ENCODE measurements around the gene IARS2. TPM values are rescaled to one million over a fixed set of nuclear protein-coding genes. Genes with fewer than 3 reads are reported as not detected.
"Not testable (repeated sequence)": the region's sequence is repeated elsewhere in the genome, so short reads cannot be mapped to it uniquely, and the experiment has no call there.

The IARS2 gene
- total RNA-seq, 1 donor from 2014 or later = 72.8 TPM

DNA sequence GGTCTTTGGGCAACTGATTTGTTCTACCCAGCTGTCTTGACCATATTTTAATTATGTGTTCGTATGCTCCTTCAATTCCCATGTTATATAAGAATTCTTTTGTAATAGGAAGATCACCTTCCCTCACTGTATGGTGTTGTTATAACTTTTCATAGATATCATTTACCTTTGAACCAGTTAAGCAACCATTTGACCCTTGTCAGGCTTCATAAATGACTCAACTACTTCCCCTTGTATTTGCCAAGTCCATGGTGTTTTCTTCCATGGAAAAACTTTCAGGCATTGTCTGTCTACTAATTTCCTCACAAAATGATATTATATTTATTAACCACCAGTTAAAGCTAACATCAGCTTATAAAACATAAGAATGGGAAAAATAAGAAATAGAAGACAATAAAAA lies 9.5 kb upstream of the IARS2 start:
- no peaks in the 10 kb centered on the region for H3K27me3 Mint-ChIP-seq (ENCODE audit: insufficient read depth)
- H3K4me1 Mint-ChIP-seq (ENCODE audit: low read depth) = peaks cover 9% of the 10 kb centered on the region
- no peak overlapping the region for H3K27ac Mint-ChIP-seq
- peaks cover 2% of the 10 kb centered on the region for H3K36me3 Mint-ChIP-seq (ENCODE audit: low read depth)
- H3K4me3 Mint-ChIP-seq = no peak overlapping the region
- DNase-seq (ENCODE audit: low spot score) = no peak
- intact Hi-C loops (cut with micrococcal nuclease) = no loop called here
- no peaks in the 10 kb centered on the region for H3K9me3 Mint-ChIP-seq

DNA sequence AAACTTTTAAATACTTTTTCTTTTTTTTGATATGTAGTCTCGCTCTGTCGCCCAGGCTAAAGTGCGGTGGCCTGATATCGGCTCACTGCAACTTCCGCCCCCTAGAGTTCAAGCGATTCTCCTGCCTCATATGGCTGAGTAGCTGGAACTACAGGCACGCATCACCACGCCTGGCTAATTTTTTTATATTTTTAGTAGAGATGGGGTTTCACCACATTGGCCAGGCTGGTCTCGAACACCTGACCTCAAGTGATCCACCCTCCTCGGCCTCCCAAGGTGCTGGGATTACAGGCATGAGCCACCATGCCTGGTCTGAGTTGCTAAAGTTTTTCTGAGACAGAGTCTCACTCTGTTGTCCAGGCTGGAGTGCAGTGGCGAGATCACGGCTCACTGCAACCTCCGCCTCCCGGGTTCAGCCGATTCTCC lies 7.7 kb upstream of the IARS2 start:
- H3K36me3 Mint-ChIP-seq (ENCODE audit: low read depth); intact Hi-C loops (cut with micrococcal nuclease); H3K4me3 Mint-ChIP-seq; H3K27me3 Mint-ChIP-seq (ENCODE audit: insufficient read depth); H3K27ac Mint-ChIP-seq; H3K9me3 Mint-ChIP-seq; H3K4me1 Mint-ChIP-seq (ENCODE audit: low read depth); DNase-seq (ENCODE audit: low spot score): not testable (repeated sequence)

- intact Hi-C loops (cut with micrococcal nuclease) = loop anchor here (1.0 to 5.0 kb wide), 4 partner anchors 23 to 1803 kb away; partner anchors contain the start of genes EPRS1, RAB3GAP2 and RRP15
- Mint-ChIP-seq H3K4me3 (peak within 1 kb of the TSS; percentile 96), H3K27ac (peak within 1 kb of the TSS; percentile 87), H3K9me3 (no peaks in the 10 kb centered on the region), H3K27me3 (ENCODE audit: insufficient read depth) (no peaks in the 10 kb centered on the region), H3K36me3 (ENCODE audit: low read depth) (peaks cover 2% of the 10 kb centered on the region), H3K4me1 (ENCODE audit: low read depth) (peaks cover 8% of the 10 kb centered on the region)
- DNase-seq (ENCODE audit: low spot score) = peak; percentile 95
Observed at GRCh38 chr1:220089650-220090556, 4.0 kb upstream of the IARS2 start, which contains the start of gene BPNT1. Gene BPNT1, minus strand, starts transcription at chr1:220089788. Its CDS starts 9,942 bp downstream, at chr1:220079846.

GRCh38 chr1:220092694-220093093 lies 1.2 kb upstream of the IARS2 start:
- Mint-ChIP-seq H3K36me3 (ENCODE audit: low read depth) (peaks cover 14% of the 10 kb centered on the region), H3K4me3 (no peak overlapping the region), H3K4me1 (ENCODE audit: low read depth) (peaks cover 19% of the 10 kb centered on the region), H3K27ac (no peak overlapping the region), H3K9me3 (no peaks in the 10 kb centered on the region), H3K27me3 (ENCODE audit: insufficient read depth) (no peaks in the 10 kb centered on the region)
- intact Hi-C loops (cut with micrococcal nuclease) = loop anchor here (1.0 to 5.0 kb wide), 2 partner anchors 180 to 1805 kb away; partner anchors contain the start of genes RAB3GAP2 and RRP15
- DNase-seq (ENCODE audit: low spot score) = no peak

- H3K4me3 Mint-ChIP-seq = no peak overlapping the region
Observed at GRCh38 chr1:220093361-220094015, 444 bp upstream of the IARS2 start.

DNA sequence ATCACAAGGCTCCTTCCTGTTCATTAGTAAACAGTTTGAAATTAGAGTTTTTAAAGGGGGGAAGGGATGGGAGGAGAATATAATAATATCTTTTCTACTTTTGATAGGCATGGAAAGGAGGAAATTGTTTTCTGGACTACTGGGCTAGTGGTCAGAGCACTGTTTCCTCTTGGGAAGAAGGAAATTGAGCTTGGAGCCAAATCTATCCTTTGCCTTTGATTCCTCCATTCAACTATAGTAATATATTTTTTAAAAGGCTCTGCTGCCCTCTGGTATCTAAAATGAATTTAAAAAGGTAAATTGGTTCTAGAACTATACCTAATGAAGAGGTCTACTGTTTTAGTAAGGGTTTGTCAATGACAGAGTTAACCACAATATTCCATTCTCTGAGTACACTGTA lies 5.9 kb downstream of the IARS2 start:
- intact Hi-C loops (cut with micrococcal nuclease) = no loop called here
- Mint-ChIP-seq H3K4me3 (no peak overlapping the region), H3K27me3 (ENCODE audit: insufficient read depth) (no peaks in the 10 kb centered on the region), H3K9me3 (no peaks in the 10 kb centered on the region), H3K27ac (no peak overlapping the region), H3K4me1 (ENCODE audit: low read depth) (peaks cover 17% of the 10 kb centered on the region), H3K36me3 (ENCODE audit: low read depth) (peaks cover 30% of the 10 kb centered on the region)
- DNase-seq (ENCODE audit: low spot score) = no peak

More at GRCh38 chr1:220093361-220094015, 444 bp upstream of the IARS2 start:
- DNase-seq (ENCODE audit: low spot score) = no peak
- H3K36me3 Mint-ChIP-seq (ENCODE audit: low read depth) = peaks cover 17% of the 10 kb centered on the region
- H3K27ac Mint-ChIP-seq = no peak overlapping the region
- no peaks in the 10 kb centered on the region for H3K27me3 Mint-ChIP-seq (ENCODE audit: insufficient read depth)
- intact Hi-C loops (cut with micrococcal nuclease) = loop anchor here (1.0 to 5.0 kb wide), 4 partner anchors 47 to 1806 kb away; partner anchors contain the start of genes EPRS1, RAB3GAP2 and RRP15
- H3K9me3 Mint-ChIP-seq = no peaks in the 10 kb centered on the region
- H3K4me1 Mint-ChIP-seq (ENCODE audit: low read depth) = peaks cover 24% of the 10 kb centered on the region

- not testable (repeated sequence) for H3K27me3 Mint-ChIP-seq (ENCODE audit: insufficient read depth); H3K9me3 Mint-ChIP-seq; H3K4me3 Mint-ChIP-seq; H3K4me1 Mint-ChIP-seq (ENCODE audit: low read depth); H3K27ac Mint-ChIP-seq; DNase-seq (ENCODE audit: low spot score)
- intact Hi-C loops (cut with micrococcal nuclease) = loop anchor here (5.0 kb wide), 1 partner anchor 667 kb away; no protein-coding TSS in a partner anchor
- H3K36me3 Mint-ChIP-seq (ENCODE audit: low read depth) = peaks cover 26% of the 10 kb centered on the region
Observed at GRCh38 chr1:220110473-220110872, 16.5 kb downstream of the IARS2 start.

DNA sequence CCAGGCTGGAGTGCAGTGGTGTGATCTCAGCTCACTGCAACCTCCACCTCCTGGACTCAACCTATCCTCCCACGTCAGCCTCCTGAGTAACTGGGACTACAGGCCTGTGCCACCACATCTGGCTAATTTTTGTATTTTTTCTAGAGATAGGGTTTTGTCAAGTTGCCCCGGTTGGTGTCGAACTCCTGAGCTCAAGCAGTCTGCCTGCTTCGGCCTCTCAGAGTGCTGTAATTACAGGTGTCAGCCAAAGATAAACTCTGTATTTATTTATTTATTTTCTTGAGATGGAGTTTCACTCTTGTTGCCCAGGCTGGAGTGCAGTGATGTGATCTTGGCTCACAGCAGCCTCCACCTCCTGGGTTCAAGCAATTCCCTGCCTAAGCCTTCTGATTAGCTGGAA lies 18.7 kb downstream of the IARS2 start:
- H3K27ac Mint-ChIP-seq, H3K9me3 Mint-ChIP-seq: not testable (repeated sequence)
- peaks cover 20% of the 10 kb centered on the region for H3K36me3 Mint-ChIP-seq (ENCODE audit: low read depth)

GRCh38 chr1:220113136-220113695 lies 19.3 kb downstream of the IARS2 start:
- H3K27ac Mint-ChIP-seq = peak overlapping the region; percentile 55
- intact Hi-C loops (cut with micrococcal nuclease) = loop anchor here (1.0 to 5.0 kb wide), 2 partner anchors 24 to 664 kb away; partner anchors contain the start of gene BPNT1
- no peak overlapping the region for H3K4me3 Mint-ChIP-seq
- no peaks in the 10 kb centered on the region for H3K9me3 Mint-ChIP-seq
- no peak for DNase-seq (ENCODE audit: low spot score)
- peaks cover 4% of the 10 kb centered on the region for H3K4me1 Mint-ChIP-seq (ENCODE audit: low read depth)
- no peaks in the 10 kb centered on the region for H3K27me3 Mint-ChIP-seq (ENCODE audit: insufficient read depth)
- peaks cover 20% of the 10 kb centered on the region for H3K36me3 Mint-ChIP-seq (ENCODE audit: low read depth)

More for the DNA sequence above, 18.7 kb downstream of the IARS2 start:
- intact Hi-C loops (cut with micrococcal nuclease) = loop anchor here (5.0 kb wide), 1 partner anchor 665 kb away; no protein-coding TSS in a partner anchor
- H3K4me3 Mint-ChIP-seq; DNase-seq (ENCODE audit: low spot score); H3K27me3 Mint-ChIP-seq (ENCODE audit: insufficient read depth); H3K4me1 Mint-ChIP-seq (ENCODE audit: low read depth): not testable (repeated sequence)

DNA sequence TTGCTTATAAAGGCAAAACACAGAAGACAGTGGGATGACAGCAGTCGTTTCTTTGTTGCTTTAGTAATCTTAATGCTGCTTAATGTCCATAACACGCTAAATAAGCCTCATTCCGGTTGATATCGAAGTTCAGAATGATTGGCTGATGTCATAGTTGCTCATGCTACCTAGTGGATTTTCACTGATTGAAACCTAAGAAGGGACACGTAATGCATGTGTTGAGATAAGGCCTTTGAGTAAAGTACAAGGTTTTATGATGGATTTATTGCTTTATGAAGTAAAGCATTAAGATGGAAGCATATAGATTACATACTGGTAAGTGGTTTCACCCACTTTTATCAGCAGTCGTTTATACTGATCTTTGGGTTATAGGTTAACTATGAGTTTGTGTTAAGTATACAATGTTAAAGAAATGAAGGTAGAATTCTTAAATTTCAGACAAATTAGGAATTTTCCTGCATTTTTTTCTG lies 25.1 kb downstream of the IARS2 start:
- Mint-ChIP-seq H3K27ac (no peak overlapping the region), H3K9me3 (no peaks in the 10 kb centered on the region), H3K27me3 (ENCODE audit: insufficient read depth) (no peaks in the 10 kb centered on the region), H3K4me3 (no peak overlapping the region), H3K4me1 (ENCODE audit: low read depth) (peaks cover 8% of the 10 kb centered on the region), H3K36me3 (ENCODE audit: low read depth) (peaks cover 9% of the 10 kb centered on the region)
- intact Hi-C loops (cut with micrococcal nuclease) = no loop called here
- no peak for DNase-seq (ENCODE audit: low spot score)

GRCh38 chr1:220121791-220122530 lies 28.0 kb downstream of the IARS2 start:
- Mint-ChIP-seq H3K4me3 (no peak overlapping the region), H3K9me3 (no peaks in the 10 kb centered on the region), H3K36me3 (ENCODE audit: low read depth) (peaks cover 10% of the 10 kb centered on the region), H3K27ac (peak overlapping the region; percentile 29), H3K27me3 (ENCODE audit: insufficient read depth) (no peaks in the 10 kb centered on the region), H3K4me1 (ENCODE audit: low read depth) (peaks cover 17% of the 10 kb centered on the region)
- intact Hi-C loops (cut with micrococcal nuclease) = loop anchor here (5.0 kb wide), 1 partner anchor 130 kb away; no protein-coding TSS in a partner anchor
- DNase-seq (ENCODE audit: low spot score) = no peak

DNA sequence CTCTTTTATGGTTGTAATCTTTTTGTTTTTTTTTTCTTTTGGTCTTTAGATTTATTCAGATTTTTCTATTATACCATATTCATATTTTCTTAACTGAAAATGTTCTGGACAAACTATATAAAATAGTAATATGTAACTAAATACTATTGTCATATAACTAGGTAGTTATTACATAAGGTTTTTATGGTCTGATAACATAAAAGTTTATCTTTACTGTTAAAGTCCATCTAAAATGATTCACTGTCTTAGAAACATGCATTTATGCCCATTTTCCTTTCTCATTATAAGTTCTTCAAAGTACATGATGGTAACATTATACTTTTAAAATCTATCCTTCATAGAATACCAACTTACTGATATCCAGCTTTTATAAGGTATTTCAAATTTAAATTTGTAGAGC lies 29.1 kb downstream of the IARS2 start:
- Mint-ChIP-seq H3K9me3 (no peaks in the 10 kb centered on the region), H3K27me3 (ENCODE audit: insufficient read depth) (no peaks in the 10 kb centered on the region), H3K4me3 (no peak overlapping the region), H3K4me1 (ENCODE audit: low read depth) (peaks cover 17% of the 10 kb centered on the region), H3K27ac (no peak overlapping the region), H3K36me3 (ENCODE audit: low read depth) (peaks cover 13% of the 10 kb centered on the region)
- no peak for DNase-seq (ENCODE audit: low spot score)
- intact Hi-C loops (cut with micrococcal nuclease) = loop anchor here (5.0 kb wide), 1 partner anchor 131 kb away; no protein-coding TSS in a partner anchor
